HG02798 (cell line): ENCODE results near the gene TDRKH.
"Not testable (repeated sequence)": the region's sequence is repeated elsewhere in the genome, so short reads cannot be mapped to it uniquely, and the experiment has no call there.

Experiments
- ATAC-seq: cut with Tn5 transposase; IDR thresholded peaks from one replicate; pipeline ENCODE4 v1.9.1; 2021; ENCODE audit warnings: mild to moderate bottlenecking; ENCODE audit not compliant: unreplicated experiment, poor library complexity

TDRKH gene

GRCh38 chr1:151805066-151805820 is 14.9 kb upstream of the TDRKH start, which contains the start of gene LINGO4:
Gene LINGO4 (minus strand): TSS chr1:151805419. CDS start chr1:151802704, 2,715 bp downstream.
- no peak for ATAC-seq

- no peak for ATAC-seq
Measured at GRCh38 chr1:151803915-151804314, 13.6 kb upstream of the TDRKH start.

- no peak for ATAC-seq
Measured at GRCh38 chr1:151803164-151803563, 12.9 kb upstream of the TDRKH start.

- no peak for ATAC-seq
Measured at GRCh38 chr1:151802372-151802771, 12.1 kb upstream of the TDRKH start.

GRCh38 chr1:151801846-151802245 is 11.5 kb upstream of the TDRKH start:
- no peak for ATAC-seq

- ATAC-seq: no peak
Measured at GRCh38 chr1:151801310-151801820, 11.1 kb upstream of the TDRKH start.

GRCh38 chr1:151800830-151801229 is 10.5 kb upstream of the TDRKH start:
- no peak for ATAC-seq

- ATAC-seq: no peak
Measured at GRCh38 chr1:151799179-151800022, 9.1 kb upstream of the TDRKH start.

- ATAC-seq: no peak
Measured at GRCh38 chr1:151798571-151798970, 8.3 kb upstream of the TDRKH start.

GRCh38 chr1:151790940-151791651 is 796 bp upstream of the TDRKH start:
- no peak for ATAC-seq

GRCh38 chr1:151787689-151788088 is 2.6 kb downstream of the TDRKH start:
- ATAC-seq: no peak

GRCh38 chr1:151783796-151784195 is 6.5 kb downstream of the TDRKH start:
- no peak for ATAC-seq

- no peak for ATAC-seq
Measured at GRCh38 chr1:151782741-151783140, 7.6 kb downstream of the TDRKH start.

GRCh38 chr1:151782026-151782425 is 8.3 kb downstream of the TDRKH start:
- ATAC-seq: not testable (repeated sequence)

GRCh38 chr1:151780736-151781135 is 9.6 kb downstream of the TDRKH start:
- ATAC-seq: not testable (repeated sequence)

GRCh38 chr1:151779852-151780251 is 10.4 kb downstream of the TDRKH start:
- no peak for ATAC-seq

- no peak for ATAC-seq
Measured at GRCh38 chr1:151777317-151777716, 13.0 kb downstream of the TDRKH start.

GRCh38 chr1:151776665-151777062 is 13.6 kb downstream of the TDRKH start:
- no peak for ATAC-seq

GRCh38 chr1:151775894-151776664 is 14.2 kb downstream of the TDRKH start:
- ATAC-seq: no peak
